ENCODE results near the gene TMEM131.

DNA sequence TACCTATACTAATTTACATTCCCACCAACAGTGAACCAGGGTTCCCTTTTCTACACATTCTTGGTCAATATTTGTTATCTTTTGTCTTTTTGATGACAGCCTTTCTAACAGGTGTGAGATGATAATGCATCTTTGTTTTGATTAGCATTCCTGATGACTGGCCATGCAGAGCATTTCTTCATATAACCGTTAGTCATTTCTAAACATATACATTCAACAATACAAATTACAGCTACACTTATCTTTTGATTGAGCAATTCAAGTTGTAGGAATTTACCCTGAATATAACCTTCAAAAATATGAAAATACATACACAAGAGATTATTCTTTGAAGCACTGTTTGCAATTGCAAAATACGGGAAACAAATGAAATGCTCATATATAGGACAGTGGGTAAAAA lies 94.9 kb downstream of the TMEM131 start:
- TF ChIP-seq GABPA (IDR thresholded peaks at IDR 0.05; ENCODE audit: low read depth): no peak
- TF ChIP-seq, protein P1, sequence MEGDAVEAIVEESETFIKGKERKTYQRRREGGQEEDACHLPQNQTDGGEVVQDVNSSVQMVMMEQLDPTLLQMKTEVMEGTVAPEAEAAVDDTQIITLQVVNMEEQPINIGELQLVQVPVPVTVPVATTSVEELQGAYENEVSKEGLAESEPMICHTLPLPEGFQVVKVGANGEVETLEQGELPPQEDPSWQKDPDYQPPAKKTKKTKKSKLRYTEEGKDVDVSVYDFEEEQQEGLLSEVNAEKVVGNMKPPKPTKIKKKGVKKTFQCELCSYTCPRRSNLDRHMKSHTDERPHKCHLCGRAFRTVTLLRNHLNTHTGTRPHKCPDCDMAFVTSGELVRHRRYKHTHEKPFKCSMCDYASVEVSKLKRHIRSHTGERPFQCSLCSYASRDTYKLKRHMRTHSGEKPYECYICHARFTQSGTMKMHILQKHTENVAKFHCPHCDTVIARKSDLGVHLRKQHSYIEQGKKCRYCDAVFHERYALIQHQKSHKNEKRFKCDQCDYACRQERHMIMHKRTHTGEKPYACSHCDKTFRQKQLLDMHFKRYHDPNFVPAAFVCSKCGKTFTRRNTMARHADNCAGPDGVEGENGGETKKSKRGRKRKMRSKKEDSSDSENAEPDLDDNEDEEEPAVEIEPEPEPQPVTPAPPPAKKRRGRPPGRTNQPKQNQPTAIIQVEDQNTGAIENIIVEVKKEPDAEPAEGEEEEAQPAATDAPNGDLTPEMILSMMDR (IDR thresholded peaks at IDR 0.05; ENCODE audit: insufficient read depth, low read length): no peak
- TF ChIP-seq POLR2AphosphoS5 (IDR thresholded peaks at IDR 0.05; ENCODE audit: low read depth): no peak

Data from HL-60 (cell line).